Neutrophil (primary cell): Measurements from ENCODE around the gene C16orf89.

Experiments
- H3K27ac ChIP-seq: fragments of 200-600 bp; sonication (generic); 2 replicates; pipeline ENCODE4 v1.5.1; 2016; ENCODE audit warnings: mild to moderate bottlenecking, moderate library complexity
- H3K27me3 ChIP-seq: fragments of 200-600 bp; sonication (generic); 2 replicates; pipeline ENCODE4 v1.6.0; 2016; ENCODE audit warnings: mild to moderate bottlenecking
- H3K36me3 ChIP-seq: fragments of 200-600 bp; sonication (generic); 2 replicates; pipeline ENCODE4 v1.5.1; 2017
- H3K4me1 ChIP-seq, 2 experiments: fragments of 200-600 bp in 1 of 2; sonication (generic) in 1 of 2; 1 replicate in 1 of 2; 2 replicates in 1 of 2; pipeline versions ENCODE4 v1.5.1 to v1.6.1; 2013 to 2016; ENCODE audit warnings: low read depth in 1 of 2, low read length in 1 of 2, mild to moderate bottlenecking in 1 of 2, moderate library complexity in 1 of 2; ENCODE audit not compliant: control insufficient read depth in 1 of 2, insufficient read depth in 1 of 2
- H3K4me3 ChIP-seq, 2 experiments: fragments of 200-600 bp in 1 of 2; sonication (generic) in 1 of 2; 1 replicate in 1 of 2; 2 replicates in 1 of 2; pipeline ENCODE4 v1.5.1; 2013 to 2016; ENCODE audit warnings: low read depth in 1 of 2, low read length in 1 of 2, mild to moderate bottlenecking in 1 of 2, moderate library complexity in 1 of 2
- H3K9me3 ChIP-seq: fragments of 200-600 bp; sonication (generic); 2 replicates; pipeline ENCODE4 v1.5.1; 2016
- TF ChIP-seq, protein P1 (sequence below): fragments of 200-600 bp; sonication (generic); IDR thresholded peaks from 2 replicates; pipeline ENCODE4 v1.5.1; 2016; ENCODE audit warnings: antibody characterized with exemption

The C16orf89 gene

DNA sequence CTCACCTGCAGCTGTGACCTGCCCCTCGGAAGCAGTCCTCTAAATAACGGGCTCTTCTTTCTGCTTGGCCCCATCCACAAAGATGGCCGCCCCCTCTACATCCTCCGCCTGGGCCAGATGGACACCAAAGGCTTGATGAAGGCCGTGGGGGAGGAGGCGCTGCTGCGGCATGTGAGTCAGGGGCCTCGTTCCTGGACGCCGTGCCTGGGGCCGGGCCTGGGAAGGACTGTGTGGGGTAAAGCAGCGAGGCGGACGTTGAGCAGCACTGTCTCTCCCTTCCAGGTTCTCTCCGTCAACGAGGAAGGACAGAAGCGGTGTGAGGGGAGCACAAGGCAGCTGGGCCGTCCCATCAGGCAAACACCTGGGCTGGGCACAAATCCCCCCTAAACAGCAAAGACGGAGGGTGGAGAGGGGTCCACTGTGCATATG lies 65.2 kb downstream of the C16orf89 start:
- Histone ChIP-seq H3K4me1 (no peaks in the 10 kb centered on the region), H3K4me3 (no peak overlapping the region), H3K36me3 (no peaks in the 10 kb centered on the region), H3K9me3 (no peaks in the 10 kb centered on the region), H3K27me3 (peaks cover 15% of the 10 kb centered on the region), H3K27ac (no peak overlapping the region)
- TF ChIP-seq, protein P1, sequence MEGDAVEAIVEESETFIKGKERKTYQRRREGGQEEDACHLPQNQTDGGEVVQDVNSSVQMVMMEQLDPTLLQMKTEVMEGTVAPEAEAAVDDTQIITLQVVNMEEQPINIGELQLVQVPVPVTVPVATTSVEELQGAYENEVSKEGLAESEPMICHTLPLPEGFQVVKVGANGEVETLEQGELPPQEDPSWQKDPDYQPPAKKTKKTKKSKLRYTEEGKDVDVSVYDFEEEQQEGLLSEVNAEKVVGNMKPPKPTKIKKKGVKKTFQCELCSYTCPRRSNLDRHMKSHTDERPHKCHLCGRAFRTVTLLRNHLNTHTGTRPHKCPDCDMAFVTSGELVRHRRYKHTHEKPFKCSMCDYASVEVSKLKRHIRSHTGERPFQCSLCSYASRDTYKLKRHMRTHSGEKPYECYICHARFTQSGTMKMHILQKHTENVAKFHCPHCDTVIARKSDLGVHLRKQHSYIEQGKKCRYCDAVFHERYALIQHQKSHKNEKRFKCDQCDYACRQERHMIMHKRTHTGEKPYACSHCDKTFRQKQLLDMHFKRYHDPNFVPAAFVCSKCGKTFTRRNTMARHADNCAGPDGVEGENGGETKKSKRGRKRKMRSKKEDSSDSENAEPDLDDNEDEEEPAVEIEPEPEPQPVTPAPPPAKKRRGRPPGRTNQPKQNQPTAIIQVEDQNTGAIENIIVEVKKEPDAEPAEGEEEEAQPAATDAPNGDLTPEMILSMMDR = no peak

DNA sequence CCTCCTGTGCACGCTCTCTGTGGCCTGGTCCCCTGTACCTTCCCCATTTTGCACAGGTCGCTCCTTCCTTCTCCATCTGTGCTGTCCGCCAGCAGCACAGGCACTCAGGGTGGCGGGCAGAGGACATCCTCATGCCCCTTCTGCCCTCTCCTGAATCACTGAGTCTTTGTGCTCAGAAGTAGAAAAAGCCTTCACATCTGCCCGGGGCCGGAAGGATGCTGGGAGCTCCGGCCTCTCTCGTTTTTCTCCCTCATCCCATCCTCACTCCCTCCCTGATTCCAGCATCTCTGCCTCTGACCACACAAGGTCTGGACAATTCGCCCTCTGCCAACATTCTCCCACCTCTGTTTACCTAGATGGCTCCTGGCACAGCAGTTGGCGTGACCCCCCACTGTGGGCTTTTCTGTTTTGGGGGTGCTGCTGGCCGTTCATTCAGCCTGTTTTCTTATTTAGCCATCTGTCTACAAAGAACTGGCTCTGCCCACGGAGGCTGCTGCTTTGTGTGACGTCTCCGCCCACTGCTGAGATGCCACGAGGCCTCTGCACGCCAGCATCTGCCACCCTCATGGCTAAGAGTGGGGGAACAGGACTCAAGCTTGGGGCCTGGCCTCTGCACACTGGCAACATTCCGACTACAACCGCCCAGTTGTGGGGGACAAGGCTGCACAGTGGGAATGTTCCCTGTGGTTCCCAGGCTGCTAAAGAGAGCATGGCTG lies 70.9 kb downstream of the C16orf89 start:
- Histone ChIP-seq H3K9me3 (no peaks in the 10 kb centered on the region), H3K4me3 (no peak overlapping the region), H3K27ac (no peak overlapping the region), H3K4me1 (no peaks in the 10 kb centered on the region), H3K27me3 (peaks cover 10% of the 10 kb centered on the region), H3K36me3 (no peaks in the 10 kb centered on the region)
- TF ChIP-seq, protein P1 = no peak
